Adrenal gland (tissue), 5 donors: Measurements from ENCODE around the gene FAAP100.

Experiments used
- CTCF ChIP-seq, 6 experiments: fragments of 450-650 bp in 4 of 6; fragments of 200-600 bp in 2 of 6; sonication (generic) in 1 of 6; IDR thresholded peaks; 1 replicate in 5 of 6; 2 replicates in 1 of 6; pipeline versions ENCODE4 v1.5.1 to v1.8.0; 2016 to 2021; ENCODE audit warnings: antibody characterized with exemption in 6 of 6, mild to moderate bottlenecking in 2 of 6, moderate library complexity in 1 of 6
- POLR2A ChIP-seq, 2 donors: fragments of 450-650 bp; IDR thresholded peaks; one replicate each; pipeline ENCODE4 v1.6.1; 2017; ENCODE audit warnings: antibody characterized with exemption in 2 of 2, mild to moderate bottlenecking in 2 of 2, moderate library complexity in 1 of 2
- donor health status: DM: no; HTN: no; CAD: no.

- TF ChIP-seq POLR2A (IDR thresholded peaks at IDR 0.05) (no peak), CTCF (IDR thresholded peaks at IDR 0.05) (no peak)
Measured at GRCh38 chr17:81518113-81518784, 33.9 kb downstream of the FAAP100 start.
